ENCODE results near the gene CCDC127.

- no peak for TF ChIP-seq EP300 (IDR thresholded peaks at IDR 0.05; ENCODE audit: borderline replicate concordance)
- TF ChIP-seq CEBPB (IDR thresholded peaks at IDR 0.05), result no peak
- TF ChIP-seq RAD21 (IDR thresholded peaks at IDR 0.05; ENCODE audit: low read depth), result no peak
- no peak for TF ChIP-seq EGR1 (IDR thresholded peaks at IDR 0.05)
- TF ChIP-seq REST (IDR thresholded peaks at IDR 0.05; ENCODE audit: low read depth), result no peak
- no peak for TF ChIP-seq FOXM1 (IDR thresholded peaks at IDR 0.05; ENCODE audit: borderline replicate concordance, low read depth)
- no peak for TF ChIP-seq YY1 (IDR thresholded peaks at IDR 0.05; ENCODE audit: low read depth)
- no peak for TF ChIP-seq TEAD4 (IDR thresholded peaks at IDR 0.05)
- TF ChIP-seq MAX (IDR thresholded peaks at IDR 0.05), result no peak
- no peak for TF ChIP-seq TAF1 (IDR thresholded peaks at IDR 0.05; ENCODE audit: low read depth)
- no peak for TF ChIP-seq TCF12 (IDR thresholded peaks at IDR 0.05; ENCODE audit: low read depth)
- TF ChIP-seq USF1 (IDR thresholded peaks at IDR 0.05), result no peak
Observed at GRCh38 chr5:267716-268115, 49.8 kb upstream of the CCDC127 start.
